SU-DHL-6 (cell line): ENCODE measurements around the gene HSD17B2.

ENCODE experiments used
- H2AFZ ChIP-seq: fragments of 200-600 bp; sonication (generic); 2 replicates; pipeline ENCODE4 v1.6.1; 2014; ENCODE audit warnings: low read depth, mild to moderate bottlenecking, moderate library complexity, mixed read lengths, antibody characterized with exemption, low read length; ENCODE audit not compliant: severe bottlenecking
- H3F3A ChIP-seq: fragments of 200-600 bp; shearing (Covaris generic); 2 replicates; pipeline ENCODE4 v1.6.0; 2016; ENCODE audit warnings: antibody characterized with exemption, mild to moderate bottlenecking; ENCODE audit not compliant: insufficient read depth
- H3K27ac ChIP-seq: fragments of 200-600 bp; sonication (generic); 2 replicates; pipeline ENCODE4 v1.5.1; 2016; ENCODE audit warnings: low read depth, mild to moderate bottlenecking, low read length, moderate library complexity, mixed read lengths
- H3K27me3 ChIP-seq: fragments of 200-600 bp; sonication (generic), shearing (Covaris generic); 2 replicates; pipeline ENCODE4 v1.6.0; 2014; ENCODE audit warnings: mild to moderate bottlenecking, low read length
- H3K36me3 ChIP-seq: fragments of 200-600 bp; sonication (generic); 2 replicates; pipeline ENCODE4 v1.6.1; 2014; ENCODE audit warnings: mild to moderate bottlenecking, low read length, mixed read lengths
- H3K4me2 ChIP-seq: fragments of 300-600, 200-600 bp; shearing (Covaris generic), sonication (generic); 2 replicates; pipeline ENCODE4 v1.6.0; 2014; ENCODE audit warnings: low read length, low read depth, mild to moderate bottlenecking; ENCODE audit not compliant: poor library complexity, severe bottlenecking
- H3K4me3 ChIP-seq: fragments of 200-600 bp; sonication (generic); 2 replicates; pipeline ENCODE4 v1.5.1; 2014; ENCODE audit warnings: antibody characterized with exemption, low read length, mild to moderate bottlenecking, mixed read lengths; ENCODE audit not compliant: insufficient read depth, poor library complexity, severe bottlenecking
- H3K79me2 ChIP-seq: fragments of 200-600 bp; sonication (generic); 2 replicates; pipeline ENCODE4 v1.6.1; 2014; ENCODE audit warnings: mild to moderate bottlenecking, low read length, moderate library complexity; ENCODE audit not compliant: insufficient read depth
- H3K9ac ChIP-seq: fragments of 200-600 bp; sonication (generic); 2 replicates; pipeline ENCODE4 v1.7.0; 2014; ENCODE audit warnings: mild to moderate bottlenecking, low read length
- H3K9me2 ChIP-seq: fragments of 200-600 bp; sonication (generic); replicated peaks from 2 replicates; pipeline ENCODE4 v1.6.1; 2014; ENCODE audit warnings: low read length; ENCODE audit not compliant: insufficient read depth
- H3K9me3 ChIP-seq: fragments of 200-600 bp; sonication (generic); 2 replicates; pipeline ENCODE4 v1.6.1; 2014; ENCODE audit warnings: low read length, mixed read lengths; ENCODE audit not compliant: insufficient read depth
- H4K20me1 ChIP-seq: fragments of 200-600 bp; sonication (generic); 2 replicates; pipeline ENCODE4 v1.6.1; 2014; ENCODE audit warnings: low read depth, mild to moderate bottlenecking, antibody characterized with exemption, low read length, moderate library complexity, mixed read lengths
- CTCF ChIP-seq: fragments of 200-600 bp; sonication (generic); IDR thresholded peaks from one replicate; pipeline ENCODE4 v1.5.1; 2017; ENCODE audit warnings: antibody characterized with exemption, mild to moderate bottlenecking, low read length, moderate library complexity; ENCODE audit not compliant: insufficient read depth, poor library complexity, severe bottlenecking
- EZH2phosphoT487 ChIP-seq: fragments of 200-600 bp; sonication (generic), shearing (Covaris generic); conservative IDR thresholded peaks from 2 replicates; pipeline ENCODE4 v1.6.1; 2018; ENCODE audit warnings: mild to moderate bottlenecking, antibody characterized with exemption, low read length, moderate library complexity, mixed read lengths

Gene HSD17B2

GRCh38 chr16:82004601-82005000 is 30.5 kb upstream of the HSD17B2 start:
- Histone ChIP-seq H3K36me3 (no peaks in the 10 kb centered on the region), H3K27ac (no peak overlapping the region), H2AFZ (no peak overlapping the region), H3K9me2 (no peaks in the 10 kb centered on the region), H4K20me1 (no peaks in the 10 kb centered on the region), H3K4me2 (no peak overlapping the region), H3K4me3 (no peak overlapping the region), H3K9me3 (peaks cover 19% of the 10 kb centered on the region; the same call in 1 of the 2 replicates), H3K27me3 (no peaks in the 10 kb centered on the region), H3K79me2 (no peaks in the 10 kb centered on the region), H3F3A (no peaks in the 10 kb centered on the region), H3K9ac (no peak overlapping the region)
- TF ChIP-seq CTCF (no peak), EZH2phosphoT487 (no peak)

GRCh38 chr16:82005027-82005830 is 29.8 kb upstream of the HSD17B2 start:
- no peaks in the 10 kb centered on the region for H3K36me3 ChIP-seq
- H3K27me3 ChIP-seq, result no peaks in the 10 kb centered on the region
- H3F3A ChIP-seq, result no peaks in the 10 kb centered on the region
- H3K79me2 ChIP-seq, result no peaks in the 10 kb centered on the region
- H4K20me1 ChIP-seq, result no peaks in the 10 kb centered on the region
- H3K4me3 ChIP-seq, result no peak overlapping the region
- H3K9me3 ChIP-seq, result peaks cover 23% of the 10 kb centered on the region; the same call in 1 of the 2 replicates
- H3K9me2 ChIP-seq, result no peaks in the 10 kb centered on the region
- no peak overlapping the region for H3K27ac ChIP-seq
- H2AFZ ChIP-seq, result no peak overlapping the region
- H3K4me2 ChIP-seq, result no peak overlapping the region
- no peak for TF ChIP-seq EZH2phosphoT487
- no peak for TF ChIP-seq CTCF
- no peak overlapping the region for H3K9ac ChIP-seq

GRCh38 chr16:82006036-82006435 is 29.0 kb upstream of the HSD17B2 start:
- H3K9me3 ChIP-seq, result peaks cover 29% of the 10 kb centered on the region; the same call in 1 of the 2 replicates
- TF ChIP-seq CTCF, result no peak
- TF ChIP-seq EZH2phosphoT487, result no peak
- no peak overlapping the region for H2AFZ ChIP-seq

More at GRCh38 chr16:82006036-82006435, 29.0 kb upstream of the HSD17B2 start:
- Histone ChIP-seq H3F3A (no peaks in the 10 kb centered on the region), H3K79me2 (no peaks in the 10 kb centered on the region), H4K20me1 (no peaks in the 10 kb centered on the region), H3K36me3 (no peaks in the 10 kb centered on the region), H3K4me3 (no peak overlapping the region), H3K4me2 (no peak overlapping the region), H3K9ac (no peak overlapping the region), H3K9me2 (no peaks in the 10 kb centered on the region), H3K27ac (no peak overlapping the region), H3K27me3 (no peaks in the 10 kb centered on the region)
